Measurements from ENCODE around the gene TMEM178A.

The TMEM178A gene

DNA sequence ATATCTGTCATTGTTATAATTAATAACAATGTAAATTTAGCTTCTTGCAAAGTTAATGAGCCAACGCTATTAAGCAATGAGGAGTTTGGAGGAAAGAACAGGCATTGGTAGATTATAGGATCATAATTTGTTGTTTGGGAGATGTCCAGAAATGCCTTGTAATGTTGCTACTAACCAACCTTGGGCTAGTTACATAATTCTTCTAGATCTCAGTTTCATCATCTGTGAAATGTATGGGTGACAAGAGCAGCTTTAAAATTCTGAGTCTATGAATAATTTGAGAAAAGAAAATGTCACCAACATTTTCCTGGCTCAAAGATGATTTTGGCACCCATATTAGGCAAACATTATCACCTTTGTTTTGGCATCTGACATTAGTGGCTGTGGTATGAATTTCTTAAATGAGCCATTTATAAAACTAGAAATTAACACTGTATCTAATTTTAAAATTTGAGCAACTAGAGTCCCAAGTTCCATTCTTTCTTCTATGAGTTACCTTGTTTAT, 2.9 kb downstream of the TMEM178A start:
- no peaks in the 10 kb centered on the region for H3K4me1 ChIP-seq (ENCODE audit: low read depth, poor library complexity, severe bottlenecking)
- TF ChIP-seq, protein P1, sequence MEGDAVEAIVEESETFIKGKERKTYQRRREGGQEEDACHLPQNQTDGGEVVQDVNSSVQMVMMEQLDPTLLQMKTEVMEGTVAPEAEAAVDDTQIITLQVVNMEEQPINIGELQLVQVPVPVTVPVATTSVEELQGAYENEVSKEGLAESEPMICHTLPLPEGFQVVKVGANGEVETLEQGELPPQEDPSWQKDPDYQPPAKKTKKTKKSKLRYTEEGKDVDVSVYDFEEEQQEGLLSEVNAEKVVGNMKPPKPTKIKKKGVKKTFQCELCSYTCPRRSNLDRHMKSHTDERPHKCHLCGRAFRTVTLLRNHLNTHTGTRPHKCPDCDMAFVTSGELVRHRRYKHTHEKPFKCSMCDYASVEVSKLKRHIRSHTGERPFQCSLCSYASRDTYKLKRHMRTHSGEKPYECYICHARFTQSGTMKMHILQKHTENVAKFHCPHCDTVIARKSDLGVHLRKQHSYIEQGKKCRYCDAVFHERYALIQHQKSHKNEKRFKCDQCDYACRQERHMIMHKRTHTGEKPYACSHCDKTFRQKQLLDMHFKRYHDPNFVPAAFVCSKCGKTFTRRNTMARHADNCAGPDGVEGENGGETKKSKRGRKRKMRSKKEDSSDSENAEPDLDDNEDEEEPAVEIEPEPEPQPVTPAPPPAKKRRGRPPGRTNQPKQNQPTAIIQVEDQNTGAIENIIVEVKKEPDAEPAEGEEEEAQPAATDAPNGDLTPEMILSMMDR (conservative IDR thresholded peaks at IDR 0.05; ENCODE audit: low read depth, low read length): no peak
- H3K27ac ChIP-seq: no peak overlapping the region
- H3K4me2 ChIP-seq: no peak overlapping the region
- no peak overlapping the region for H2AFZ ChIP-seq (ENCODE audit: low read depth)
- H3K4me3 ChIP-seq (IDR thresholded peaks at IDR 0.05; ENCODE audit: insufficient read depth, low read depth, low read length): no peak overlapping the region
- H3K36me3 ChIP-seq (ENCODE audit: insufficient read depth): no peaks in the 10 kb centered on the region
- no peaks in the 10 kb centered on the region for H4K20me1 ChIP-seq (ENCODE audit: insufficient read depth)
- no peaks in the 10 kb centered on the region for H3K79me2 ChIP-seq (ENCODE audit: insufficient read depth, low read depth)
- H3K9ac ChIP-seq: no peak overlapping the region
- no peaks in the 10 kb centered on the region for H3K27me3 ChIP-seq (ENCODE audit: insufficient read depth, low read depth)

DNA sequence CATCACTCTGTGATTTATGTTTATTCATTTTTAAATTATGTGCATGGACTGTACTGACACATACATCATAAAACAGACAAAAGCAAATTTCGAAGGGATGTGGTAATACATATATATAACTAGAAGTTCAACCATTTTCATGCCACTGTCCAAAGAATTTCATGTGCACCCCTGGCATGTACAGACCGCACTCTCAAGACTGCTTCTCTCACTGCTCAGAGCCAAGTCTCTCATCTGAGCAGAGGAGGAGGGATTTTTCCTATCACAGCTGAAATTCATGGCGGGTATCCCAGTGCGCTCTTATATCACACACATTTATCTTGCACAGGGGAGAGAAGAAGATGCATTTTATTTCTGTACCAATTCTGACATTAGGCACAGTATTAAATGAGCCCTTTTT, 5.9 kb downstream of the TMEM178A start:
- TF ChIP-seq, protein P1 (conservative IDR thresholded peaks at IDR 0.05; ENCODE audit: low read depth, low read length): no peak
- no peak overlapping the region for H2AFZ ChIP-seq (ENCODE audit: low read depth)
- H3K27ac ChIP-seq: no peak overlapping the region
- H3K4me2 ChIP-seq: no peak overlapping the region
- no peaks in the 10 kb centered on the region for H3K36me3 ChIP-seq (ENCODE audit: insufficient read depth)
- no peaks in the 10 kb centered on the region for H3K4me1 ChIP-seq (ENCODE audit: low read depth, poor library complexity, severe bottlenecking)
- H3K79me2 ChIP-seq (ENCODE audit: insufficient read depth, low read depth): no peaks in the 10 kb centered on the region
- H4K20me1 ChIP-seq (ENCODE audit: insufficient read depth): no peaks in the 10 kb centered on the region
- no peak overlapping the region for H3K9ac ChIP-seq
- H3K27me3 ChIP-seq (ENCODE audit: insufficient read depth, low read depth): no peaks in the 10 kb centered on the region
- H3K4me3 ChIP-seq (IDR thresholded peaks at IDR 0.05; ENCODE audit: insufficient read depth, low read depth, low read length): no peak overlapping the region

DNA sequence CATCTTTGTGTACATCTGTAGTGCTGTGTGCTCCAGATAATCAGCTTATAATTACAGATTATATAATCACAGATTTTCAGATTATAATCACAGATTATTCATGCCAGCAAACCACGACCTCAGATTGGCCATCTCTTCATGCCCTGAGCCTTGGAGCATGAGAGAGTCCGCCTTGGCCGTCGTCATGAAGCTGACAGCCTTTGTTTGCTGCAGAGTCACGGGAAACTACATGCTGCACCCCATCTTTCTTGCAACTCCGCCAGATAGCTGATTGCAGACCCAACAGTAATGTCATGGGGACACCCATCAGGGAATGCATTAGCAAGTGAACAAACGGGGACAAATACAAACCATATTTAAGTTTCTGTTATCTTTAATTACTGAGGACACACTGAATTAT, 7.3 kb downstream of the TMEM178A start:
- no peaks in the 10 kb centered on the region for H3K4me1 ChIP-seq (ENCODE audit: low read depth, poor library complexity, severe bottlenecking)
- H3K36me3 ChIP-seq (ENCODE audit: insufficient read depth): no peaks in the 10 kb centered on the region

DNA sequence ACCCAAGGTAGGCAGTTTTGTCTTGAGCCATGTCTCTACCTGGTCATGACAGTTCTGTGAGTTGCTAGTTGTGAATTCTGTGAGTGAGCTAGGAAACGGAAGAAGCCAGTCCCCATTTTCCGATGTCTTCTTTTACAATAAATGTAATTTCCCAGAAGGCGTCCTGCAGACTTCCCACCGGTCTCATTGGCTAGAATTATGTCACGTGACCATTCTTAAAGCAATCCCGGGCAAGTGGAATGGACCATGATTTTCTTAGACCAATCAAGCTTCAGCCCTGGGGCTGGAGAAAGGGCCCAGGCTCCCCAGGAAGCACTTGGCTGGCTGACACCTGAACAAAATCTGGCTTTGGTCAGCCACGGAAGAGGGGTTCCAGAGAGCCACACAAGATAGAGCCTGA, 10.6 kb downstream of the TMEM178A start:
- Histone ChIP-seq H3K27me3 (ENCODE audit: insufficient read depth, low read depth) (no peaks in the 10 kb centered on the region), H3K36me3 (ENCODE audit: insufficient read depth) (no peaks in the 10 kb centered on the region), H3K4me1 (ENCODE audit: low read depth, poor library complexity, severe bottlenecking) (no peaks in the 10 kb centered on the region), H3K4me3 (IDR thresholded peaks at IDR 0.05; ENCODE audit: insufficient read depth, low read depth, low read length) (no peak overlapping the region), H3K27ac (no peak overlapping the region), H4K20me1 (ENCODE audit: insufficient read depth) (no peaks in the 10 kb centered on the region), H3K79me2 (ENCODE audit: insufficient read depth, low read depth) (no peaks in the 10 kb centered on the region), H3K9ac (no peak overlapping the region), H2AFZ (ENCODE audit: low read depth) (no peak overlapping the region), H3K4me2 (no peak overlapping the region)
- TF ChIP-seq, protein P1 (conservative IDR thresholded peaks at IDR 0.05; ENCODE audit: low read depth, low read length): no peak

More for the DNA sequence above, 7.3 kb downstream of the TMEM178A start:
- TF ChIP-seq, protein P1 (conservative IDR thresholded peaks at IDR 0.05; ENCODE audit: low read depth, low read length): no peak
- Histone ChIP-seq H3K9ac (no peak overlapping the region), H3K27ac (no peak overlapping the region), H4K20me1 (ENCODE audit: insufficient read depth) (no peaks in the 10 kb centered on the region), H3K27me3 (ENCODE audit: insufficient read depth, low read depth) (no peaks in the 10 kb centered on the region), H3K4me3 (IDR thresholded peaks at IDR 0.05; ENCODE audit: insufficient read depth, low read depth, low read length) (no peak overlapping the region), H3K79me2 (ENCODE audit: insufficient read depth, low read depth) (no peaks in the 10 kb centered on the region), H2AFZ (ENCODE audit: low read depth) (no peak overlapping the region), H3K4me2 (no peak overlapping the region)
